ENCODE data around the gene PRPF40B.

DNA sequence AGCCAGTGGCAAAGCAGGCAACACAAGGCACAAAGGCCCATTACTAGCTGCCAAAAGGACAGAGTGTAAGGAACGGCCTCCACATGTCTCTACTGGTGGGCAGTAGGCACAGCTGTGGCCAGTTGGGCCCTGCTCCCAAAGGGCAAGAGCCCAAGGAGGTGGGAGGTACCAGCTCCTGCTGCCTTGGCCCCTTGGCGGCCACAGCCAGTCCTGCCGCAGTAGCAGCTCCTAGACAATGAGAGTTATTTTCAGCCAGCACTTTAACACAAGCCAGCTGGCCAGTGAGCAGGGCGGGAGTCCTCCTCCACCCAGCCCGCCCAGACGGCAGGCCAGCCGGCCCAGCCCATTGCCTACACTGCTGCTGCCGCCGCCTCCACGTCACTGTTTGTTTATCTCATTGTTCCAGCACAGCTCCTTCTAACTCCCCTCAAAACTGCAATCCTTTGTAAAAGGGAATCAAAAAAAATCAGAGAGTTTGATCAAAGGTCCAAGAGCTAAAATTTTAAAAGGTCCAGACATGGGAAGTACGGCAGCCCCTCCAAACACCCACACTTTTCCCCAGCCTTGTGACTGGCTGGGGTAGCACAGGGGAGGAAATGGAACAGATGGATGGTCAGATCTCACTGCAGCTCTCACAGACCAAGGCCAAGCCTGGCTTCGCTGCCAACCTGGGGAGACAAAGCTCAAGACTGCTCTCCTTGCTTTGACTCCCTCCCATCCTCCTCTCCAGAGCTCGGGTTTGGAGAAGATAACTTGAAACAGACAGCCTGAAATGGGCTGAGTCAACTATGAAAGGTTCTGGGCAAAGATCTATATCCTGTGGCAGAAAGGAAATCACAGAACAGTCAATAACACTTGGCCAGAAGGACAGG lies 50.3 kb downstream of the PRPF40B start:
- no peak for TF ChIP-seq POLR2A (IDR thresholded peaks at IDR 0.05; ENCODE audit: low read depth, low read length)
- no peak for TF ChIP-seq TAF1 (IDR thresholded peaks at IDR 0.05; ENCODE audit: low read depth, low read length)
- no peak for TF ChIP-seq POLR2AphosphoS5 (IDR thresholded peaks at IDR 0.05; ENCODE audit: low read depth, low read length)
- TF ChIP-seq SPI1 (IDR thresholded peaks at IDR 0.05; ENCODE audit: low read depth, low read length): no peak

Measured in GM12891 (cell line).